GM23338 (cell line): ENCODE data around the gene CEP89. TPM values are rescaled to one million over a fixed set of nuclear protein-coding genes. Genes with fewer than 3 reads are reported as not detected.

Experiments
- ATAC-seq: fragments of 200-7000 bp; cut with Tn5 transposase; 3 replicates; pipeline ENCODE4 v1.9.1; 2020
- DNase-seq: peaks from one replicate; pipeline ENCODE4 v3.0.0-alpha.2; 2015; ENCODE audit warnings: low spot score
- H2AFZ ChIP-seq: fragments of 200-600 bp; sonication (generic); 2 replicates; pipeline ENCODE4 v1.8.0; 2016; ENCODE audit warnings: antibody characterized with exemption, mild to moderate bottlenecking, moderate library complexity
- H3F3A ChIP-seq: fragments of 200-600 bp; sonication (generic); replicated peaks from 2 replicates; pipeline ENCODE4 v1.8.0; 2017; ENCODE audit warnings: antibody characterized with exemption, mixed run types, low read depth
- H3K27ac ChIP-seq: fragments of 200-600 bp; sonication (generic); 2 replicates; pipeline ENCODE4 v1.6.1; 2016; ENCODE audit warnings: low read depth
- H3K27me3 ChIP-seq: fragments of 200-600 bp; sonication (generic); 2 replicates; pipeline ENCODE4 v1.8.0; 2016; ENCODE audit warnings: mild to moderate bottlenecking, mixed run types, moderate library complexity; ENCODE audit not compliant: insufficient read depth
- H3K36me3 ChIP-seq: fragments of 200-600 bp; sonication (generic); 2 replicates; pipeline ENCODE4 v1.8.0; 2016; ENCODE audit warnings: mild to moderate bottlenecking; ENCODE audit not compliant: insufficient read depth
- H3K4me1 ChIP-seq: fragments of 200-600 bp; sonication (generic); 2 replicates; pipeline ENCODE4 v1.8.0; 2016; ENCODE audit warnings: mild to moderate bottlenecking, moderate library complexity; ENCODE audit not compliant: insufficient read depth
- H3K4me2 ChIP-seq: fragments of 200-600 bp; sonication (generic); 2 replicates; pipeline ENCODE4 v1.7.1; 2017; ENCODE audit warnings: mixed run types
- H3K4me3 ChIP-seq: fragments of 200-600 bp; sonication (generic); 2 replicates; pipeline ENCODE4 v1.6.1; 2016; ENCODE audit warnings: mixed run types
- H3K79me2 ChIP-seq: fragments of 200-600 bp; sonication (generic); replicated peaks from 2 replicates; pipeline ENCODE4 v1.8.0; 2017; ENCODE audit warnings: mild to moderate bottlenecking; ENCODE audit not compliant: insufficient read depth
- H3K9me2 ChIP-seq: fragments of 200-600 bp; sonication (generic); 2 replicates; pipeline ENCODE4 v1.8.0; 2017; ENCODE audit not compliant: insufficient read depth
- H4K20me1 ChIP-seq: fragments of 200-600 bp; sonication (generic); replicated peaks from 2 replicates; pipeline ENCODE4 v1.8.0; 2017; ENCODE audit warnings: mild to moderate bottlenecking; ENCODE audit not compliant: insufficient read depth
- H3K27ac Mint-ChIP-seq: 2 replicates; pipeline ENCODE4 v1.8.0; 2020; ENCODE audit warnings: inconsistent platforms, mild to moderate bottlenecking, moderate library complexity, mixed read lengths
- H3K27me3 Mint-ChIP-seq: 3 replicates; pipeline ENCODE4 v1.8.0; 2022; ENCODE audit warnings: low read depth, mild to moderate bottlenecking, moderate library complexity, mixed read lengths, inconsistent platforms; ENCODE audit not compliant: insufficient read depth, poor library complexity
- H3K36me3 Mint-ChIP-seq: 3 replicates; pipeline ENCODE4 v1.8.0; 2021; ENCODE audit warnings: low read depth, mild to moderate bottlenecking, inconsistent platforms, moderate library complexity, mixed read lengths
- H3K4me1 Mint-ChIP-seq: 3 replicates; pipeline ENCODE4 v1.8.0; 2020; ENCODE audit warnings: mild to moderate bottlenecking, inconsistent platforms, mixed read lengths
- H3K4me3 Mint-ChIP-seq: 3 replicates; pipeline ENCODE4 v1.8.0; 2021; ENCODE audit warnings: moderate library complexity, mild to moderate bottlenecking, inconsistent platforms, mixed read lengths
- H3K9me3 Mint-ChIP-seq: 3 replicates; pipeline ENCODE4 v1.8.0; 2020; ENCODE audit warnings: moderate library complexity, mild to moderate bottlenecking, inconsistent platforms, mixed read lengths
- CREB1 ChIP-seq: fragments of 250-450 bp; sonication (Bioruptor Pico); IDR thresholded peaks from 2 replicates; pipeline ENCODE4 v1.5.0; 2020; ENCODE audit warnings: low read depth, mild to moderate bottlenecking, moderate library complexity
- ETS1 ChIP-seq: IDR thresholded peaks from 2 replicates; pipeline ENCODE4 v1.6.1; 2016; ENCODE audit warnings: antibody characterized with exemption
- EZH2phosphoT487 ChIP-seq: fragments of 200-600 bp; sonication (generic); IDR thresholded peaks from one replicate; pipeline ENCODE4 v1.8.1; 2018; ENCODE audit warnings: antibody characterized with exemption; ENCODE audit not compliant: unreplicated experiment
- JUNB ChIP-seq: IDR thresholded peaks from one replicate; pipeline ENCODE4 v1.6.1; 2016; ENCODE audit warnings: antibody characterized with exemption; ENCODE audit not compliant: unreplicated experiment
- NANOG ChIP-seq: IDR thresholded peaks from 2 replicates; pipeline ENCODE4 v1.6.1; 2016; ENCODE audit warnings: antibody characterized with exemption, borderline replicate concordance
- POLR2AphosphoS5 ChIP-seq: IDR thresholded peaks from 2 replicates; pipeline ENCODE4 v1.6.1; 2016; ENCODE audit warnings: antibody characterized with exemption, low read depth
- ZNF114 ChIP-seq: fragments of 250-450 bp; sonication (Bioruptor Pico); IDR thresholded peaks from 2 replicates; pipeline ENCODE4 v1.5.0; 2020; ENCODE audit warnings: mild to moderate bottlenecking, moderate library complexity
- ZNF331 ChIP-seq: fragments of 250-450 bp; sonication (Bioruptor Pico); IDR thresholded peaks from 2 replicates; pipeline ENCODE4 v1.5.0; 2020; ENCODE audit warnings: low read depth, mild to moderate bottlenecking, moderate library complexity
- ZNF462 ChIP-seq: fragments of 250-450 bp; sonication (Bioruptor Pico); IDR thresholded peaks from 2 replicates; pipeline ENCODE4 v1.5.0; 2020; ENCODE audit warnings: mild to moderate bottlenecking, moderate library complexity
- polyA plus RNA-seq: library from polyadenylated mRNA; unstranded; fragments of >200 nt; fragmentation: Nextera tagmentation; extraction: Ambion mirVana; gene quantifications from 2 replicates; pipeline ENCODE4 v1.2.1, GENCODE V29; 2016
- total RNA-seq: library from RNA; depleted of rRNA; stranded (reverse); fragments of >200 nt; shearing (Covaris generic); gene quantifications from 2 replicates; pipeline ENCODE4 v1.2.3, GENCODE V29; 2014
- TF ChIP-seq, protein P1 (sequence below), 2 experiments: fragments of 200-600 bp in 1 of 2; sonication (generic) in 1 of 2; conservative IDR thresholded peaks; 2 replicates each; pipeline versions ENCODE4 v1.5.1 to v1.6.1; 2016 to 2017; ENCODE audit warnings: antibody characterized with exemption in 2 of 2, low read depth in 2 of 2, mild to moderate bottlenecking in 2 of 2, moderate library complexity in 1 of 2

CEP89 gene
- total and polyA plus RNA-seq, 2 experiments from 2014 or later: 13.4 to 17.5 TPM

- TF ChIP-seq ETS1 (no peak), POLR2AphosphoS5 (no peak), ZNF114 (CRISPR knock-in tag) (no peak), EZH2phosphoT487 (no peak), CREB1 (CRISPR knock-in tag) (no peak), ZNF331 (CRISPR knock-in tag) (no peak), NANOG (no peak)
- TF ChIP-seq, protein P1, sequence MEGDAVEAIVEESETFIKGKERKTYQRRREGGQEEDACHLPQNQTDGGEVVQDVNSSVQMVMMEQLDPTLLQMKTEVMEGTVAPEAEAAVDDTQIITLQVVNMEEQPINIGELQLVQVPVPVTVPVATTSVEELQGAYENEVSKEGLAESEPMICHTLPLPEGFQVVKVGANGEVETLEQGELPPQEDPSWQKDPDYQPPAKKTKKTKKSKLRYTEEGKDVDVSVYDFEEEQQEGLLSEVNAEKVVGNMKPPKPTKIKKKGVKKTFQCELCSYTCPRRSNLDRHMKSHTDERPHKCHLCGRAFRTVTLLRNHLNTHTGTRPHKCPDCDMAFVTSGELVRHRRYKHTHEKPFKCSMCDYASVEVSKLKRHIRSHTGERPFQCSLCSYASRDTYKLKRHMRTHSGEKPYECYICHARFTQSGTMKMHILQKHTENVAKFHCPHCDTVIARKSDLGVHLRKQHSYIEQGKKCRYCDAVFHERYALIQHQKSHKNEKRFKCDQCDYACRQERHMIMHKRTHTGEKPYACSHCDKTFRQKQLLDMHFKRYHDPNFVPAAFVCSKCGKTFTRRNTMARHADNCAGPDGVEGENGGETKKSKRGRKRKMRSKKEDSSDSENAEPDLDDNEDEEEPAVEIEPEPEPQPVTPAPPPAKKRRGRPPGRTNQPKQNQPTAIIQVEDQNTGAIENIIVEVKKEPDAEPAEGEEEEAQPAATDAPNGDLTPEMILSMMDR (conservative IDR thresholded peaks at IDR 0.05; ENCODE audit: low read depth in 2 of 2): no peak
Observed at GRCh38 chr19:33000910-33001309, 29.2 kb upstream of the CEP89 start (continued).

DNA sequence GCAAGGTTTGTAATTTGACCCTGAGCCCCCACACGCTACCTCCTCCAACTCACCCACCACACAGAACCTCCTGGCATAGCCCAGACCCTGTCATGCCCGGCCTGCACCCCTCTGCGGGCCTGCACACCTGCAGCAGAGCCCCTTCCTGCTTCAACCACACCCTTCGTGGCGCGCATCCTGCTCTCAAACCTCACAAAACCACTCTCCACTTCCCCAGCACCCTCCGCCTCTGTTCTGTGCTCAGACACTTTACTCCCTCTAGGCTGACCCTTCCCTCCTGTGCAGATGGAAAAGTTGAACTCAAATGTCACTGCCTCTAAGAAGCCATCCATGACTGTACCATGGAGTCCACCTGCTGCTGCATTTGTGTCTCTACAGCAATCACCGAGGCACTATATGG is 28.8 kb upstream of the CEP89 start:
- Histone ChIP-seq H3K4me1 (no peaks in the 10 kb centered on the region), H3K79me2 (no peaks in the 10 kb centered on the region), H3K27me3 (no peaks in the 10 kb centered on the region), H3K4me2 (no peak overlapping the region), H3F3A (no peaks in the 10 kb centered on the region), H2AFZ (no peak overlapping the region), H3K27ac (no peak overlapping the region), H4K20me1 (no peaks in the 10 kb centered on the region), H3K4me3 (no peak overlapping the region), H3K36me3 (no peaks in the 10 kb centered on the region), H3K9me2 (no peaks in the 10 kb centered on the region)
- no peak overlapping the region for H3K27ac Mint-ChIP-seq
- H3K27me3 Mint-ChIP-seq: peaks cover 7% of the 10 kb centered on the region
- H3K4me1 Mint-ChIP-seq: peaks cover 3% of the 10 kb centered on the region
- peaks cover 54% of the 10 kb centered on the region for H3K36me3 Mint-ChIP-seq
- H3K9me3 Mint-ChIP-seq: no peaks in the 10 kb centered on the region
- no peak for ATAC-seq
- TF ChIP-seq, protein P1 (conservative IDR thresholded peaks at IDR 0.05; ENCODE audit: low read depth in 2 of 2): no peak
- TF ChIP-seq CREB1 (CRISPR knock-in tag) (no peak), JUNB (no peak), ZNF462 (no peak), ZNF331 (CRISPR knock-in tag) (no peak)
- no peak for DNase-seq
- H3K4me3 Mint-ChIP-seq: no peak overlapping the region; the same call in 2 of the 3 replicates
